Ovary (tissue), 9 donors: ENCODE measurements around the gene ITGB1BP1. TPM values are rescaled to one million over a fixed set of nuclear protein-coding genes. Genes with fewer than 3 reads are reported as not detected.
A peak's percentile ranks its signal among the peaks of the same experiment; 100 is the strongest.
"Not testable (repeated sequence)": the region's sequence is repeated elsewhere in the genome, so short reads cannot be mapped to it uniquely, and the experiment has no call there.

Source experiments
- DNase-seq, 5 donors: peaks; one replicate each; pipeline ENCODE4 v3.0.0-alpha.2; 2019 to 2020
- H3K27ac ChIP-seq, 2 donors: fragments of 200-600 bp; one replicate each; pipeline versions ENCODE4 v1.5.1 to v1.8.0; 2019 to 2022
- H3K27me3 ChIP-seq: fragments of 200-600 bp; one replicate; pipeline ENCODE4 v1.8.0; 2022
- H3K36me3 ChIP-seq: fragments of 200-600 bp; sonication (generic); one replicate; pipeline ENCODE4 v1.5.1; 2019
- H3K4me1 ChIP-seq: one replicate; pipeline ENCODE4 v1.8.1; 2013; ENCODE audit warnings: mild to moderate bottlenecking, moderate library complexity; ENCODE audit not compliant: insufficient read depth
- H3K4me3 ChIP-seq: fragments of 200-600 bp; sonication (generic); one replicate; pipeline ENCODE4 v1.5.1; 2017
- H3K9me3 ChIP-seq, 2 donors: fragments of 200-600 bp in 1 of 2; sonication (generic) in 1 of 2; one replicate each; pipeline versions ENCODE4 v1.5.1 to v1.8.1; 2013 to 2019; ENCODE audit warnings: mild to moderate bottlenecking in 1 of 2, moderate library complexity in 1 of 2
- EP300 ChIP-seq: sonication (generic); formaldehyde crosslinking; IDR thresholded peaks from one replicate; pipeline ENCODE4 v1.6.1; 2017; ENCODE audit warnings: antibody characterized with exemption
- POLR2A ChIP-seq: fragments of 450-650 bp; IDR thresholded peaks from one replicate; pipeline ENCODE4 v1.6.1; 2017; ENCODE audit warnings: antibody characterized with exemption, mild to moderate bottlenecking, moderate library complexity
- WGBS, 3 donors: extraction: QIAGEN DNeasy Blood & Tissue Kit in 1 of 3; methylation state at CpG; one replicate each; pipeline versions ENCODE4 v1.1.5 to v1.1.7; 2013 to 2017; 5-methylcytosine and 5-hydroxymethylcytosine counted together
- intact Hi-C, 4 donors: fragments of 100-400 bp; cut with DNase I; formaldehyde crosslinking; loops; one replicate each; pipeline versions ENCODE4 v1.11.0 to v1.15.1; 2022 to 2023
- polyA plus RNA-seq, 2 donors: library from polyadenylated mRNA; stranded (reverse); fragments of 200-250 nt in 1 of 2; fragments of 350-450 nt in 1 of 2; fragmentation: Illumina TruSeq in 1 of 2; extraction: RNeasy Lipid Tissue Mini Kit (QIAGEN cat#74804) in 1 of 2; gene quantifications; one replicate each; pipeline ENCODE4 v1.2.3, GENCODE V29; 2013 to 2014
- total RNA-seq, 7 donors: library from RNA; depleted of rRNA in 2 of 7; stranded (reverse); fragments of >200 nt in 2 of 7; fragmentation: NEBNext Ultra II Directional in 3 of 7; extraction: Animal tissue kit (Norgen Biotek cat#: 25700) in 3 of 7; gene quantifications; one replicate each; pipeline versions ENCODE4 v1.1.0 to v1.2.4, GENCODE V29; 2016 to 2023
- TF ChIP-seq, protein P1 (sequence below), 3 donors: fragments of 450-650 bp in 2 of 3; fragments of 200-600 bp in 1 of 3; IDR thresholded peaks; one replicate each; pipeline versions ENCODE4 v1.5.1 to v1.8.0; 2016 to 2022; ENCODE audit warnings: antibody characterized with exemption in 3 of 3, mild to moderate bottlenecking in 1 of 3
- donor health status: DM: no; HTN: no; CAD: no; lungs with moderate emphysema.
- donor health status: DM: no; HTN: no; CAD: no.
- donor health status: Bipolar disorder and iron deficiency.
- donor health status: DM: yes; HTN: yes; CAD: no.
- donor health status: DM: no; HTN: no; CAD: no.
- donor health status: DM: yes; HTN: yes; CAD: no.

The ITGB1BP1 gene
- total and polyA plus RNA-seq, 9 donors: 14.5 to 82.2 (median 64.5) TPM

DNA sequence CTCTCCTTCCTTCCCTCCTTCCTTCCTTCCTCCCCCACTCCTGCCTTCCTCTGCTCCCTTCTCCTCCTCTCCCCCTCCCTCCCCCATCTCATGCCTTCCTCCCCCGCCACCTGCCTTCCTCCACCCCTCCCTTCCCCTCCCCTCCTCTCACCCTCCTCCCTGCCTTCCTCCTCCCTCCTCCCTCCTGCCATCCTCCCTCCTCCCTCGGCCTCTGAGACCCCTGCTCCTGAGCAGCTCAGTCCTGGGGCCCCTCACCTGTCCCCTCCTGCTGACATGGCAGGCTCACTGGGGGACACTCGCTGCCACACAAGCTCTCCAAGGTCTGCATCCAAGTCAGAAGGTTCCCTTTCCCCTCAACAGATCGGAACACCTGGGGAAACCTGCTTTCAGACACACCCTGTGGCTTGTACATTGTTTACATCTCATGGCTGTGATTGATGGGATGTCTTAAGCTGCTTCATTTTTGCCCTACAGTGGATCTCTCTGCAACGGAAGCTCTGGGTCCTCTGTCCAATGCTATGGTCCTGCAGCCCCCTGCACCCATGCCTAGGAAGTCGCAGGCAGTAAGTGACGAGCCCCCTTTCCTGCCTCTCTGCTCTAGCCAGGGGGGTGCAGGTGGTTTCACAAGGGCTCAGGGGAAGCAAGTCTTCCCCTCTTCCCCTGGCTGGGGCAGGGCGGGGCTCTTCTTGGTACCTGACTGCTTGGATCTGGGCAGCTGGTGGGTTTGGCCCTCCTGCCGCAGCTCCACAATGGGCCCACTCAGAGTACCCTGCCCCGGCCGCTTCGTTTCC, 22.9 kb downstream of the ITGB1BP1 start:
- WGBS, 3 donors: 90 to 94% (median 92%) methylated on average over 11 to 12 of the region's 12 CpGs
- no peak for TF ChIP-seq POLR2A
- TF ChIP-seq, protein P1, sequence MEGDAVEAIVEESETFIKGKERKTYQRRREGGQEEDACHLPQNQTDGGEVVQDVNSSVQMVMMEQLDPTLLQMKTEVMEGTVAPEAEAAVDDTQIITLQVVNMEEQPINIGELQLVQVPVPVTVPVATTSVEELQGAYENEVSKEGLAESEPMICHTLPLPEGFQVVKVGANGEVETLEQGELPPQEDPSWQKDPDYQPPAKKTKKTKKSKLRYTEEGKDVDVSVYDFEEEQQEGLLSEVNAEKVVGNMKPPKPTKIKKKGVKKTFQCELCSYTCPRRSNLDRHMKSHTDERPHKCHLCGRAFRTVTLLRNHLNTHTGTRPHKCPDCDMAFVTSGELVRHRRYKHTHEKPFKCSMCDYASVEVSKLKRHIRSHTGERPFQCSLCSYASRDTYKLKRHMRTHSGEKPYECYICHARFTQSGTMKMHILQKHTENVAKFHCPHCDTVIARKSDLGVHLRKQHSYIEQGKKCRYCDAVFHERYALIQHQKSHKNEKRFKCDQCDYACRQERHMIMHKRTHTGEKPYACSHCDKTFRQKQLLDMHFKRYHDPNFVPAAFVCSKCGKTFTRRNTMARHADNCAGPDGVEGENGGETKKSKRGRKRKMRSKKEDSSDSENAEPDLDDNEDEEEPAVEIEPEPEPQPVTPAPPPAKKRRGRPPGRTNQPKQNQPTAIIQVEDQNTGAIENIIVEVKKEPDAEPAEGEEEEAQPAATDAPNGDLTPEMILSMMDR (IDR thresholded peaks at IDR 0.05): no peak
- TF ChIP-seq EP300: no peak
- DNase-seq: peak in 1 of 5 donors; percentile 27

DNA sequence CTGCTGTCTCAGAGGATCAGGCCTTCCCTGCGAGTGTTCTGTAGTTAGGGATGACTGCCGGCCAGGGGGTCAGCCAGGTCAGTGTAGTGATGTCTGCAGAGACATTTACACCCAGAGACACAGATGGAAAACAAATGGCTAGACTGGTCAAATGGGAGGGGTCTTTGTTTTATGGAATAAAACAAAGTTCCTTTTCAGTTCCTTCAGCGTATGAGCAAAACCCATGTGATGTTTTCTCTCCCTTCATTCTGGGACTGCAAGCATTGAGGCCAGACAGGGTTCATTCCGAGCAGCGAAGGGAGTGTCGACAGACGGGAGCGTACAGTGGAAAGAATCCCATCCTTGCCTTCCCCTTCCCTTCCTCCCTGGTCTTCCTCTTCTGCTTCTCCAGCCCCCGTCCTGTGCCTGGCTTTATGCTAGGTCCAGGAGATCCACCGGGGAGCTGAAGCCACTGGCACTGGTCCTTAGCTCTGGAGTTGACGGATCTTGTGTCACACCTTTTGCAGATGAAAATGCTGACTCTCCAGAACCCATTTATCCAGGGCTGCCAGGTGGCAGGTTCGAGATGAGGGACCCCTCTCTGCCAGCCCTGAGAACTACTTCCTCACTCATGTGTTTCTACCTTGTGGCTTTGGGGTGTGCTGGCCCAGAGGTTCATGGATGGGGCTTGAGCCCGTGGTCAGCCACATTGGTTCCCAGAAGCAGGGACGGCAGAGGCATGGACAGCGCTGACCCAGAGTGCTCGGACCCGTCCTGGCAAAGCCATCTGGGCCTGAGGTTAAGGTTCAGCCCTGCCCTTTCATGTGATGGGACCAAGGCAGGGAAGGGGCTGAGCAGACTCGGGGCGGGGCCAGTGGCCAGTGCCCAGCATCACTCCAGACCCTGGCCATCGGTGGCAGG, 24.2 kb downstream of the ITGB1BP1 start:
- WGBS, 3 donors: 57 to 74% (median 66%) methylated on average over 18 to 20 of the region's 20 CpGs

More for the DNA sequence above, 22.9 kb downstream of the ITGB1BP1 start:
- intact Hi-C loops: no loop called here
- H3K9me3 ChIP-seq: no peaks in the 10 kb centered on the region
- no peaks in the 10 kb centered on the region for H3K27me3 ChIP-seq
- no peaks in the 10 kb centered on the region for H3K36me3 ChIP-seq
- H3K27ac ChIP-seq: no peak overlapping the region
- H3K4me1 ChIP-seq: no peaks in the 10 kb centered on the region
- H3K4me3 ChIP-seq: no peak overlapping the region

DNA sequence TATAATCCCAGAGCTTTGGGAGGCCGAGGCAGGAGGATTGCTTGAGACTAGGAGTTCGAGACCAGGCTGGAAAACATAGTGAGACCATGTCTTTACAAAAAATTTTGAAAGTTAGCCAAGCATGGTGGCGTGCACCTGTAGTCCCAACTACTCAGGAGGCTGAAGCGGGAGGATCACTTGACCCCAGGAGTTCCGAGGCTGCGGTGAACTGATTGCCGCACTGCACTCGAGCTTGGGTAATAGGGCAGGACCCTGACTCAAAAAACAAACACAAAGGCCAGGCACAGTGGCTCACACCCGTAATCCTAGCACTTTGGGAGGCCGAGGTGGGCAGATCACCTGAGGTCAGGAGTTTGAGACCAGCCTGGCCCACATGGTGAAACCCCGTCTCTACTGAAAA, 25.1 kb downstream of the ITGB1BP1 start:
- peak in 1 of 5 donors; percentile 21 for DNase-seq
- H3K4me1 ChIP-seq, H3K36me3 ChIP-seq, H3K27me3 ChIP-seq, H3K27ac ChIP-seq, intact Hi-C loops, H3K4me3 ChIP-seq, H3K9me3 ChIP-seq: not testable (repeated sequence)
- 94 to 96% (median 95%) methylated on average over 11 of the region's 11 CpGs for WGBS, 3 donors

More for the DNA sequence above, 24.2 kb downstream of the ITGB1BP1 start:
- TF ChIP-seq POLR2A: no peak
- TF ChIP-seq, protein P1 (IDR thresholded peaks at IDR 0.05): no peak
- no peak for TF ChIP-seq EP300
- intact Hi-C loops: no loop called here
- Histone ChIP-seq H3K9me3 (no peaks in the 10 kb centered on the region), H3K36me3 (no peaks in the 10 kb centered on the region), H3K4me1 (no peaks in the 10 kb centered on the region), H3K27ac (no peak overlapping the region), H3K27me3 (no peaks in the 10 kb centered on the region), H3K4me3 (no peak overlapping the region)
- peak in 3 of 5 donors; percentile 48 to 56 (median 51) for DNase-seq

DNA sequence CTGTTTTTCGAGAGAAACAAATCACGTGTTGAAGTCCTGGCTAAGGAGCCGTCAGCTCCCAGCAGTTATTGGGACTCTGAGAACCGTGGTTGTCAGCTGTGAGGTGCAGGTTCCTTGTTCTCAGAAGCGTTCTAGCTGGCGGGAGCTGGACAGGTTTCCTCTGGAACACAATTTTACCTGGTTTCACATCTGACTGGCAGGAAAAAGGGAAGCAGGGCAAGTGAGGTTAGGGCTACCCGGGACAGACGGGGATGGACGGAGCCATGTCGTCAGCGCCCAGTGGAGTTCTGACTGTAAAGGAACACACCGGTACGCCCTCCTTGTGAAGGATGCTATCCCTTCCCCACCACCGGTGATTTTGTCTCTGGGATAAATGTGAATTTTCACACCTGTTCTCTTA, 26.1 kb downstream of the ITGB1BP1 start:
- no peaks in the 10 kb centered on the region for H3K4me1 ChIP-seq
- TF ChIP-seq EP300 (no peak), POLR2A (no peak)
- TF ChIP-seq, protein P1 (IDR thresholded peaks at IDR 0.05): no peak
- no peaks in the 10 kb centered on the region for H3K27me3 ChIP-seq
- DNase-seq: peak in 1 of 5 donors; percentile 17
- WGBS, 3 donors: 91 to 95% (median 93%) methylated on average over 14 of the region's 14 CpGs
- no peaks in the 10 kb centered on the region for H3K9me3 ChIP-seq
- H3K36me3 ChIP-seq: no peaks in the 10 kb centered on the region
- no peak overlapping the region for H3K4me3 ChIP-seq
- no peak overlapping the region for H3K27ac ChIP-seq
- intact Hi-C loops: no loop called here
